ENCODE measurements around the gene ACTL8.

DNA sequence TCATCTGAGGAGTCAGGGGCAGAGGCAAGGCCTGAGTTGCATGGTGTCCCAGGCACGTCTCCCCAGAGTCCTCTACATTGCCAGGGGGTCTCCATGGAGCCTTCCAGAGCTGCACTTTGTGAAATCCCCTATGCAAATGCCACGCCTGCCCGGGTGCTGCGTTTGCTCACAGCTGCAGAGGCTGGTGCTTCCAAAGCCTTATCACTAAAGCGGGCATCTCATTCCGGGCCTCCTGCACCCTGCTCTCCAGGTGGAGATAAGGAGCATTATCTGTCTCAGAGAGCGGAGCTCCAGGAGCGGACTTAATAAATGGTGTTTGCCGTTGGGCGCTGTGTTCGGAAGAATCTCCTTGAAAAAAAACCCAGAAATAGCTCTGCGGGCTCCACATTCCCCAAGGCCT, 25.9 kb upstream of the ACTL8 start:
- TF ChIP-seq, protein P1, sequence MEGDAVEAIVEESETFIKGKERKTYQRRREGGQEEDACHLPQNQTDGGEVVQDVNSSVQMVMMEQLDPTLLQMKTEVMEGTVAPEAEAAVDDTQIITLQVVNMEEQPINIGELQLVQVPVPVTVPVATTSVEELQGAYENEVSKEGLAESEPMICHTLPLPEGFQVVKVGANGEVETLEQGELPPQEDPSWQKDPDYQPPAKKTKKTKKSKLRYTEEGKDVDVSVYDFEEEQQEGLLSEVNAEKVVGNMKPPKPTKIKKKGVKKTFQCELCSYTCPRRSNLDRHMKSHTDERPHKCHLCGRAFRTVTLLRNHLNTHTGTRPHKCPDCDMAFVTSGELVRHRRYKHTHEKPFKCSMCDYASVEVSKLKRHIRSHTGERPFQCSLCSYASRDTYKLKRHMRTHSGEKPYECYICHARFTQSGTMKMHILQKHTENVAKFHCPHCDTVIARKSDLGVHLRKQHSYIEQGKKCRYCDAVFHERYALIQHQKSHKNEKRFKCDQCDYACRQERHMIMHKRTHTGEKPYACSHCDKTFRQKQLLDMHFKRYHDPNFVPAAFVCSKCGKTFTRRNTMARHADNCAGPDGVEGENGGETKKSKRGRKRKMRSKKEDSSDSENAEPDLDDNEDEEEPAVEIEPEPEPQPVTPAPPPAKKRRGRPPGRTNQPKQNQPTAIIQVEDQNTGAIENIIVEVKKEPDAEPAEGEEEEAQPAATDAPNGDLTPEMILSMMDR (IDR thresholded peaks at IDR 0.05) = no peak
- TF ChIP-seq ZSCAN20 (CRISPR knock-in tag; IDR thresholded peaks at IDR 0.05) (no peak), RCOR1 (IDR thresholded peaks at IDR 0.05; ENCODE audit: low read depth, low read length) (no peak), SREBF2 (IDR thresholded peaks at IDR 0.05) (no peak), RAD21 (conservative IDR thresholded peaks at IDR 0.05 in 1 of 2, IDR thresholded peaks at IDR 0.05 in 1 of 2) (no peak)
- TF ChIP-seq, protein P2, sequence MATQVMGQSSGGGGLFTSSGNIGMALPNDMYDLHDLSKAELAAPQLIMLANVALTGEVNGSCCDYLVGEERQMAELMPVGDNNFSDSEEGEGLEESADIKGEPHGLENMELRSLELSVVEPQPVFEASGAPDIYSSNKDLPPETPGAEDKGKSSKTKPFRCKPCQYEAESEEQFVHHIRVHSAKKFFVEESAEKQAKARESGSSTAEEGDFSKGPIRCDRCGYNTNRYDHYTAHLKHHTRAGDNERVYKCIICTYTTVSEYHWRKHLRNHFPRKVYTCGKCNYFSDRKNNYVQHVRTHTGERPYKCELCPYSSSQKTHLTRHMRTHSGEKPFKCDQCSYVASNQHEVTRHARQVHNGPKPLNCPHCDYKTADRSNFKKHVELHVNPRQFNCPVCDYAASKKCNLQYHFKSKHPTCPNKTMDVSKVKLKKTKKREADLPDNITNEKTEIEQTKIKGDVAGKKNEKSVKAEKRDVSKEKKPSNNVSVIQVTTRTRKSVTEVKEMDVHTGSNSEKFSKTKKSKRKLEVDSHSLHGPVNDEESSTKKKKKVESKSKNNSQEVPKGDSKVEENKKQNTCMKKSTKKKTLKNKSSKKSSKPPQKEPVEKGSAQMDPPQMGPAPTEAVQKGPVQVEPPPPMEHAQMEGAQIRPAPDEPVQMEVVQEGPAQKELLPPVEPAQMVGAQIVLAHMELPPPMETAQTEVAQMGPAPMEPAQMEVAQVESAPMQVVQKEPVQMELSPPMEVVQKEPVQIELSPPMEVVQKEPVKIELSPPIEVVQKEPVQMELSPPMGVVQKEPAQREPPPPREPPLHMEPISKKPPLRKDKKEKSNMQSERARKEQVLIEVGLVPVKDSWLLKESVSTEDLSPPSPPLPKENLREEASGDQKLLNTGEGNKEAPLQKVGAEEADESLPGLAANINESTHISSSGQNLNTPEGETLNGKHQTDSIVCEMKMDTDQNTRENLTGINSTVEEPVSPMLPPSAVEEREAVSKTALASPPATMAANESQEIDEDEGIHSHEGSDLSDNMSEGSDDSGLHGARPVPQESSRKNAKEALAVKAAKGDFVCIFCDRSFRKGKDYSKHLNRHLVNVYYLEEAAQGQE (IDR thresholded peaks at IDR 0.05) = no peak
